HUDEP-2 (cell line): ENCODE results near the gene CKLF.
A peak's percentile ranks its signal among the peaks of the same experiment; 100 is the strongest.
"Not testable (repeated sequence)": the region's sequence is repeated elsewhere in the genome, so short reads cannot be mapped to it uniquely, and the experiment has no call there.

Source experiments
- DNase-seq, 76 experiments: peaks; one replicate each; lab custom pipeline; 2025; ENCODE audit not compliant: unreplicated experiment in 76 of 76; lab: John Stamatoyannopoulos, UW

Gene CKLF

GRCh38 chr16:66566051-66566901 is 13.9 kb downstream of the CKLF start, which contains the start of gene CMTM1:
CMTM1 (plus strand) TSS chr16:66566439; CDS start chr16:66566514, 75 bp downstream.
- no peak for DNase-seq

- DNase-seq: not testable (repeated sequence)
These were observed 14.9 kb downstream of the CKLF start for GRCh38 chr16:66567270-66567669.

GRCh38 chr16:66568355-66568754 is 16.0 kb downstream of the CKLF start:
- DNase-seq: no peak

GRCh38 chr16:66569131-66569530 is 16.8 kb downstream of the CKLF start:
- DNase-seq: no peak

- peak in 8 of 76 experiments; percentile 14 to 46 (median 22) for DNase-seq
These were observed 17.5 kb downstream of the CKLF start for GRCh38 chr16:66569827-66570405.

GRCh38 chr16:66572356-66572755 is 20.0 kb downstream of the CKLF start:
- peak in 10 of 76 experiments; percentile 10 to 23 (median 18) for DNase-seq

GRCh38 chr16:66574081-66574480 is 21.7 kb downstream of the CKLF start:
- no peak for DNase-seq

- DNase-seq: no peak
These were observed 22.2 kb downstream of the CKLF start for GRCh38 chr16:66574531-66574930.

GRCh38 chr16:66575060-66575459 is 22.7 kb downstream of the CKLF start:
- peak in 7 of 76 experiments; percentile 12 to 55 (median 35) for DNase-seq

GRCh38 chr16:66576296-66576695 is 23.9 kb downstream of the CKLF start:
- DNase-seq: peak in 2 of 76 experiments; percentile 6 to 12

GRCh38 chr16:66578651-66579531 is 26.5 kb downstream of the CKLF start, which contains the start of gene CMTM2:
CMTM2 (plus strand) TSS chr16:66579463; CDS start chr16:66579608, 145 bp downstream.
- DNase-seq: no peak

- DNase-seq: no peak
These were observed 28.3 kb downstream of the CKLF start for GRCh38 chr16:66580605-66581209.

GRCh38 chr16:66581246-66581952 is 29.0 kb downstream of the CKLF start:
- no peak for DNase-seq

- DNase-seq: no peak
These were observed 33.3 kb downstream of the CKLF start for GRCh38 chr16:66585481-66586239.

GRCh38 chr16:66587881-66588600 is 35.7 kb downstream of the CKLF start:
- no peak for DNase-seq

- peak in 59 of 76 experiments; percentile 12 to 77 (median 43) for DNase-seq
These were observed 36.8 kb downstream of the CKLF start for GRCh38 chr16:66588981-66589713.

GRCh38 chr16:66590322-66590721 is 37.9 kb downstream of the CKLF start:
- no peak for DNase-seq

- DNase-seq: no peak
These were observed 38.6 kb downstream of the CKLF start for GRCh38 chr16:66591018-66591417.
